Activated naive CD4-positive, alpha-beta T cell treated with Interleukin-2 at 50 U/mL for 16 hours (primary cell): ENCODE measurements around the gene ZNF729.
"Not testable (repeated sequence)": the region's sequence is repeated elsewhere in the genome, so short reads cannot be mapped to it uniquely, and the experiment has no call there.

Source experiments
- DNase-seq: peaks from one replicate; pipeline ENCODE4 v3.0.0-alpha.2; 2020

Gene ZNF729

DNA sequence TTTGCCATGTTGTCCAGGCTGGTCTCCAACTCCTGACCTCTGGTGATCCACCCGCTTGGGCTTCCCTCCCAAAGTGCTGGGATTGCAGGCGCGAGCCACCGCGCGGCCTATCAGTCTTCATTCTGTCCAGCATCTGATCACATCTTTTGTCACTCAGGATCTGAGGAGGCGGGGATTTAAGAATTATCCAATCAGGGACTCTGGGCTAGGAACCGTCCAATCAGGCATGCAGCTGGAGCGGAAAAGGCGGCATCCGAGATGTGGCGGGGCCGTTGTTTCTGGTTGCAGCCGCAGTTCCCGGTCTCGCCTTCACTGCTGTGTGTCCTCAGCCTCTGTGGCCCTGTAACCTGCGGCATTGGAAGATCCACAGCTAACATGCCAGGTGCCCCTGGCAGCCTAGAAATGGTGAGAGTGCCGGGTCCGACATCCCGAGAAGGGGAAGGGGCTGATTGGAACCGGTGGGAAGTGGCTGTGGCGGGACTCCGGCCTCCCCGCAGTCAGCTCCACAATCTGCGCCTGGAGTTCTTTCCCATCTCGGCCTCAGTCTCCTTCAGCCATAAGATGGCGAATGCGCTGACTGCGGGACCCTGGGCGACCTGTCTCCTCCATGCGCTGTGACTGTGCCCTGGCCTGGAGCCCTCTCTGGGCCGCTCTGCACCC lies at the start of gene ZNF729:
Gene ZNF729 (plus strand): TSS at position 291 of the 660 bp plus-strand sequence. CDS start 85 bp downstream, at position 376.
- DNase-seq, result no peak

- no peak for DNase-seq
Measured at GRCh38 chr19:22256856-22257255, 29.4 kb upstream of the ZNF729 start.

DNA sequence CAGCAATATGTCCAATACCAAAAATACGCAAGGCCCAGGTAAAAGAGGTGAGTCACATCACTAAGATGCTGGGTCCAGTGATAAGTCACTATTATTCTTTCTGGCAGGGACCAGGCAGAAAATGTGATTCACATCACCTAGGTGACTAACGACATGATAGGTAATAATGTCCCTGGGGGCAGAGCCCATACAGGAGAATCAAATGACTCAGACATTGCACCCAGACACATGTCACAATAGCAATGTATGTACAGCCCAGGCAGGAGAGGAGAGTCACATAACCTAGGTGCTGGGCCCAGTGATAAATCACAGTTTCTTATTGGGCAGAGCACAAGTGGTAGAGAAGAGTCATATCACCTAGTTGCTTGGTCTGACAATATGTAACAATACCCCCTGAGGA lies 28.9 kb upstream of the ZNF729 start:
- no peak for DNase-seq

DNA sequence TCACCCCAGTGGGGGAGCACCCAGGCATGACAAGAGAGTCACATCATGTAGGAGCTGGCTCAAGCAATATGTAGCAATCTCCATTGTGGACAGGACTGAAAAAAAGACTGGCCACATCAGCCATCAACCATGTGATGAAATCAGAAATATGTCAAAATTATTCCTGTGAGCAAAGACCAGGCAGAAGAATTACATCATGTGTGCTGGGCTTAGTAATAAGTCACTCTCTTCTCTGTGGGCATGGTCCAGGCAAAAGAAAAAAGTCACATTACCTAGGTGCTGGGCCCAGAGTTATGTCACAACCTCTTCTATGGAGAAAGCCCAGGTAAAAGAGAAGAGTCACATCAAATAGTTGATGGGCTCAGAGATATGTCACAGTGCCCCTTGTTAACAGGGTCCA lies 28.3 kb upstream of the ZNF729 start:
- DNase-seq, result no peak

DNA sequence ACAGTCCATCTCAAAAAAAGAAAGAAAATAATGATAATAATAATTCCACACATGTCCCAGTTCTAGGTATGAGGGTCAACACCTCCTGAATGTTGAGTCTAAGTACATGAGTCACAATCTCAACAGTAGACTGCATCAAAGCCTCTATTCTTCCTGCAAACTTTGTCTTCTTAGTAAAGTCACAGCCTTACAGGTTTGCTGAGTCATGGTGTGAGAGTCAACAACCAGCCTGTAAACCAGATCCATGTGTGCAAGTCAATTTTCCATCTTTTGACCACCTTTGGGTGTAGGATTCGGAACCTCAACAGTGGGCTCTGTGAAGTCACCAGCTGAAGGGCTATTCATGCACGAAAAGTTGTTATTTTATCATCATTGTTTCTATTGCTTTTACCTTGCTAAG lies 25.7 kb upstream of the ZNF729 start:
- DNase-seq, result no peak

- DNase-seq, result no peak
Measured at GRCh38 chr19:22261596-22261995, 24.6 kb upstream of the ZNF729 start.

DNA sequence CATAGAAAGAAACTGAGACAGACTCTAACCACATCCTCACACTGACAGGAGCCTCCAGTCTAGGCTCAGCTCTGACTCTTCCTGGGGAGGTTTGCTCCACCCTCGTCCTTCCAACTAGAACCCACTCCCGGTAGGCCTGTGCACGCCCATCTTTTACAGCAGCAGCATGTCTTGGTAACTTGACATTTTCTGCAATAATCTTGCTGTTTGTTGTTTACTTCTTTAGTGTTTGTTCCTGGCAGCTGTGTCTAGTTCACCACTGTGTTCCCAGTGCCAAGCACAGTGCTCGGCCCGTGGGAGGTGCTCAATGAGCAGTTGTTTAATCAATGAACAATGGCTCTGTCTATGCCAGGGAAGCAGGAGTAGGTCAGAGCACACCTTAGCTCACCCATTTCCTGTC lies 23.1 kb upstream of the ZNF729 start:
- DNase-seq, result no peak

- DNase-seq, result not testable (repeated sequence)
Measured at GRCh38 chr19:22321554-22321953, 35.3 kb downstream of the ZNF729 start.

GRCh38 chr19:22326219-22326618 lies 40.0 kb downstream of the ZNF729 start:
- DNase-seq, result no peak

- no peak for DNase-seq
Measured at GRCh38 chr19:22327321-22327720, 41.1 kb downstream of the ZNF729 start.

- DNase-seq, result no peak
Measured at GRCh38 chr19:22331521-22331920, 45.3 kb downstream of the ZNF729 start.

GRCh38 chr19:22332924-22333323 lies 46.7 kb downstream of the ZNF729 start:
- no peak for DNase-seq

DNA sequence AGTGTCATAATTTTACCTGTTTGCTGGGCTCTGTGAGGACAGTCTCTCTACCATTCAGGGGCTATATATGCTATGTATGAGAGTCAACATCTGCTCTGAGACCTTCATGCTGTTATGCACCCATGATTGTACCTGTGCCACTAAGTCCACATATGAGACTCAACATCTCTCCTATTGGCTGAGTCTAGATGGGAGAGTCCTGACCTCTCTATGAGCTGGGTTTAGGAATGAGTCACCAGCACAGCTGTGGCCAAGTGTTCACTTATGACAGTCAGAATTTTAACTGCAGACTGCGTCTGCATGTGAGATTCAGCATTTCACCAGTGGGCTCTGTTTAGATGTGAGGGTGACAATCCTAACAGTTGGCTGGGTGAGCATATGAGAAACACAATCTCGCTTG lies 49.5 kb downstream of the ZNF729 start:
- DNase-seq, result no peak

DNA sequence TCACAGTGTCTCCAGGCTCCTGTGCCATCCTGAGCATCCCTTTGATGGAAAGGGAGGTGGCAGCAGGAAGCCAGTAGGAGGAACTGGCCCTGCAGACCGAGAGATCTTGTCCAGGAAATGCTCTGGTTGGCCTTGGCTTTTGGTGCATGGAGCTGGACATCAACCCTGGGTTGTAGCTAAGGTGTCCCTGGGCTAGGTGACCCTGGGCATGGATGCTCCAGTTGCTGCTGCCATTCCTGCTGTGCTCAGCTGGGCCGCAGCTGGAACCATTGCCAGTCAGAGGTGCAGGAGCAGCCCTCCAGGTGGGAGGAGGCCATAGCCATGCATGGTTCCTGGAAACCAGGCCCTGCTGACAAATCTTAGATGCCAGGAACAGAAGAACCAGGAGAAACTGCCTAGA lies 68.4 kb downstream of the ZNF729 start:
- DNase-seq, result no peak
